ENCODE results near the gene IFI30. TPM values are rescaled to one million over a fixed set of nuclear protein-coding genes. Genes with fewer than 3 reads are reported as not detected.
"Not testable (repeated sequence)": the region's sequence is repeated elsewhere in the genome, so short reads cannot be mapped to it uniquely, and the experiment has no call there.

Gene IFI30
- total RNA-seq, 1 experiment from 2014 or later: 9.1 TPM

DNA sequence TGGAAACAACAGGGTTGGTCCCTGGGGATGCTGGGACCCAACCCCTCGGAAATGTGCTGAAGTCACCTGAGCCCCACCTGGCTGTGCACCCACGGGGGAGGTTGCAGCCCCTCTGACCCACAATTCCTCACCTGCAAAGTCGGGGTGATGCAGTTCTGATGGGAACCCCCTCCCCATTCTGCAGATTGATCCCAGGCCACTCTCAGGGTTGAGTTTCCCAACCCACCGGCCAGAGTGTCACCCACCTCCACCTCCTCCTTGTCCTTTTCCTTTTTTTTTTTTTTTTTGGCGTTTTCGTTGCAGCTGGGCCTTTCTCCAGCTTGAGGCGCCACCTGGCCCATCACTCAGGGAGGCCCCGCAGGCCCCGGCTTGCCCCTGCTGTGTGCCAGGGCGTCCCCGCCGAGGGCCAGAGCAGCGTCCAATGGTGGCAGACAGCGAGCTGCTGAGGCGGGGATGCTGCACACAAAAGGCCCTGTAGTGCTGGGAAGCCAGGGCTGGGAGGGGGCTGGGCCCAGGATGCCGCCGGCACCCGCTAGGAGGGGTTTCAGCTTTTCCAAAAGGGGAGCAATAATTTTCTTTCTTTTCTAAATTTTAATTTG lies 16.0 kb upstream of the IFI30 start:
- Mint-ChIP-seq H3K36me3 (ENCODE audit: insufficient read depth, unreplicated experiment) (peaks cover 32% of the 10 kb centered on the region), H3K4me1 (ENCODE audit: insufficient read depth, unreplicated experiment) (peaks cover 29% of the 10 kb centered on the region), H3K4me3 (ENCODE audit: unreplicated experiment) (peak overlapping the region; percentile 57), H3K27me3 (ENCODE audit: insufficient read depth, unreplicated experiment) (no peaks in the 10 kb centered on the region), H3K27ac (ENCODE audit: low read depth, unreplicated experiment) (no peak overlapping the region), H3K9me3 (ENCODE audit: unreplicated experiment) (no peaks in the 10 kb centered on the region)
- ChIA-PET POLR2A (interaction anchor here (0.6 to 1.8 kb wide), 11 partner anchors 10 to 165 kb away, joined by 3 to 16 read pairs (median 4); partner anchors contain the start of genes JUND, LSM4 and MPV17L2), CTCF (interaction anchor here (0.6 to 1.4 kb wide), 4 partner anchors 10 to 211 kb away, joined by 3 to 7 read pairs (median 3); no protein-coding TSS in a partner anchor)
- TF ChIP-seq CTCF (IDR thresholded peaks at IDR 0.05; ENCODE audit: unreplicated experiment): no peak
- no TSS peak for BruUV-seq (replicated peaks)
- intact Hi-C loops (cut with micrococcal nuclease): loop anchor here (10.0 kb wide), 1 partner anchor 153 kb away; the partner anchor contains the start of gene ARRDC2
- peak; percentile 80 for DNase-seq (ENCODE audit: unreplicated experiment)

- CTCF ChIA-PET: interaction anchor here (0.7 to 1.4 kb wide), 2 partner anchors 45 to 170 kb away, joined by 3 to 7 read pairs; no protein-coding TSS in a partner anchor
- H3K27me3 Mint-ChIP-seq (ENCODE audit: insufficient read depth, unreplicated experiment): no peaks in the 10 kb centered on the region
Measured at GRCh38 chr19:18158467-18158866, 15.1 kb upstream of the IFI30 start.

GRCh38 chr19:18159059-18159616 lies 14.5 kb upstream of the IFI30 start:
- DNase-seq (ENCODE audit: unreplicated experiment); H3K27me3 Mint-ChIP-seq (ENCODE audit: insufficient read depth, unreplicated experiment); H3K27ac Mint-ChIP-seq (ENCODE audit: low read depth, unreplicated experiment); H3K4me3 Mint-ChIP-seq (ENCODE audit: unreplicated experiment); BruUV-seq (replicated peaks); H3K9me3 Mint-ChIP-seq (ENCODE audit: unreplicated experiment): not testable (repeated sequence)
- Mint-ChIP-seq H3K4me1 (ENCODE audit: insufficient read depth, unreplicated experiment) (peaks cover 25% of the 10 kb centered on the region), H3K36me3 (ENCODE audit: insufficient read depth, unreplicated experiment) (peaks cover 42% of the 10 kb centered on the region)
- intact Hi-C loops (cut with micrococcal nuclease): loop anchor here (10.0 kb wide), 1 partner anchor 154 kb away; the partner anchor contains the start of gene ARRDC2
- POLR2A ChIA-PET: interaction anchor here (0.6 to 1.8 kb wide), 5 partner anchors 13 to 186 kb away, joined by 3 to 16 read pairs (median 4); partner anchors contain the start of genes LSM4 and MPV17L2
- CTCF ChIA-PET: interaction anchor here (1.3 kb wide), 1 partner anchor 46 kb away, joined by 8 read pairs; no protein-coding TSS in a partner anchor

More at GRCh38 chr19:18158467-18158866, 15.1 kb upstream of the IFI30 start:
- H3K4me1 Mint-ChIP-seq (ENCODE audit: insufficient read depth, unreplicated experiment): peaks cover 29% of the 10 kb centered on the region
- peaks cover 37% of the 10 kb centered on the region for H3K36me3 Mint-ChIP-seq (ENCODE audit: insufficient read depth, unreplicated experiment)
- no peak for DNase-seq (ENCODE audit: unreplicated experiment)
- H3K4me3 Mint-ChIP-seq (ENCODE audit: unreplicated experiment): no peak overlapping the region
- intact Hi-C loops (cut with micrococcal nuclease): loop anchor here (10.0 kb wide), 1 partner anchor 154 kb away; the partner anchor contains the start of gene ARRDC2
- no peaks in the 10 kb centered on the region for H3K9me3 Mint-ChIP-seq (ENCODE audit: unreplicated experiment)
- H3K27ac Mint-ChIP-seq (ENCODE audit: low read depth, unreplicated experiment): no peak overlapping the region
- POLR2A ChIA-PET: interaction anchor here (1.1 to 1.8 kb wide), 8 partner anchors 13 to 164 kb away, joined by 3 to 16 read pairs (median 4); partner anchors contain the start of genes JUND, LSM4 and MPV17L2
- TF ChIP-seq CTCF (IDR thresholded peaks at IDR 0.05; ENCODE audit: unreplicated experiment): no peak
- no TSS peak for BruUV-seq (replicated peaks)

DNA sequence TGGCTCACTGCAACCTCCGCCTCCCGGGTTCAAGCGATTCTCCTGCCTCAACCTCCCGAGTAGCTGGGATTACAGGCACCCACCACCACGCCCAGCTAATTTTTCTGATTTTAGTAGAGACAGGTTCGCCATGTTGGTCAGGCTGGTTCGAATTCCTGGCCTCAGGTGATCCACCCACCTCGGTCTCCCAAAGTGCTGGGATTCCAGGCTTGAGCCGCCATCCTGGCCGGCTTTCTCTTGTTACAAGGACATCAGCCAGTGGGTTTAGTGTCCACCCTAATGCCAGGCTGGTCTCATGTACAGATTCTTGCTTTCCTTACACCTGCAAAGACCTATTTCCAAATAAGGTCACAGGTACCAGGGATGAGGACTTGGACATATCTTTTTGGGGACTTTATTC lies 13.8 kb upstream of the IFI30 start:
- DNase-seq (ENCODE audit: unreplicated experiment): no peak
- no peaks in the 10 kb centered on the region for H3K9me3 Mint-ChIP-seq (ENCODE audit: unreplicated experiment)
- no TSS peak for BruUV-seq (replicated peaks)
- H3K27me3 Mint-ChIP-seq (ENCODE audit: insufficient read depth, unreplicated experiment): no peaks in the 10 kb centered on the region
- peaks cover 19% of the 10 kb centered on the region for H3K4me1 Mint-ChIP-seq (ENCODE audit: insufficient read depth, unreplicated experiment)
- peak overlapping the region; percentile 25 for H3K27ac Mint-ChIP-seq (ENCODE audit: low read depth, unreplicated experiment)
- TF ChIP-seq CTCF (IDR thresholded peaks at IDR 0.05; ENCODE audit: unreplicated experiment): no peak
- no peak overlapping the region for H3K4me3 Mint-ChIP-seq (ENCODE audit: unreplicated experiment)
- intact Hi-C loops (cut with micrococcal nuclease): loop anchor here (10.0 kb wide), 1 partner anchor 155 kb away; the partner anchor contains the start of gene ARRDC2
- CTCF ChIA-PET: interaction anchor here (0.9 to 2.4 kb wide), 9 partner anchors 9 to 47 kb away, joined by 3 to 13 read pairs (median 7); no protein-coding TSS in a partner anchor
- POLR2A ChIA-PET: interaction anchor here (0.6 to 1.6 kb wide), 4 partner anchors 12 to 185 kb away, joined by 3 to 6 read pairs (median 4); no protein-coding TSS in a partner anchor
- H3K36me3 Mint-ChIP-seq (ENCODE audit: insufficient read depth, unreplicated experiment): peaks cover 42% of the 10 kb centered on the region
